C4-2B (cell line): ENCODE results near the gene SMOC2.

ENCODE experiments used
- ZFX ChIP-seq: fragments of 450-650 bp; IDR thresholded peaks from 2 replicates; pipeline ENCODE4 v1.6.1; 2017
- TF ChIP-seq, protein P1 (sequence below): fragments of 450-650 bp; conservative IDR thresholded peaks from 2 replicates; pipeline ENCODE4 v1.5.1; 2017; ENCODE audit warnings: mild to moderate bottlenecking

DNA sequence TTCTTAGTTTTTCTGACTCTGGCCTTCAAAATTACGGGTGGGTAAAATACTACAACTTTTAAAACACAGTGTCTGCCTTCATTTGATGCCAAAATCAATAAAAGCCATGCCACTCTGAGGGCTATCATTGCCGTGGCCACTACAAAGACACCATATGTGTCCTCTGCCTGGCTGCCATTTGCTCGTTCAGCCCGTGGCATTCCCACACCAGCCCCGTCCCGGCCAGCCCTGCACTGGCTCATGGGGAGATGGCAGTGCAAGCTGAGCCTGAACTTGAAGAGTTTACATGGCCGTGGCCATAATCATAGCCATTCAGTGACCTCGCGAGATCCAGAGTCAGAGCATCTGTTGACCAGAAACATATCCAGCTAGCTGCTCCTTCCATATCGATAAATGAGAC lies 79.2 kb downstream of the SMOC2 start:
- TF ChIP-seq, protein P1, sequence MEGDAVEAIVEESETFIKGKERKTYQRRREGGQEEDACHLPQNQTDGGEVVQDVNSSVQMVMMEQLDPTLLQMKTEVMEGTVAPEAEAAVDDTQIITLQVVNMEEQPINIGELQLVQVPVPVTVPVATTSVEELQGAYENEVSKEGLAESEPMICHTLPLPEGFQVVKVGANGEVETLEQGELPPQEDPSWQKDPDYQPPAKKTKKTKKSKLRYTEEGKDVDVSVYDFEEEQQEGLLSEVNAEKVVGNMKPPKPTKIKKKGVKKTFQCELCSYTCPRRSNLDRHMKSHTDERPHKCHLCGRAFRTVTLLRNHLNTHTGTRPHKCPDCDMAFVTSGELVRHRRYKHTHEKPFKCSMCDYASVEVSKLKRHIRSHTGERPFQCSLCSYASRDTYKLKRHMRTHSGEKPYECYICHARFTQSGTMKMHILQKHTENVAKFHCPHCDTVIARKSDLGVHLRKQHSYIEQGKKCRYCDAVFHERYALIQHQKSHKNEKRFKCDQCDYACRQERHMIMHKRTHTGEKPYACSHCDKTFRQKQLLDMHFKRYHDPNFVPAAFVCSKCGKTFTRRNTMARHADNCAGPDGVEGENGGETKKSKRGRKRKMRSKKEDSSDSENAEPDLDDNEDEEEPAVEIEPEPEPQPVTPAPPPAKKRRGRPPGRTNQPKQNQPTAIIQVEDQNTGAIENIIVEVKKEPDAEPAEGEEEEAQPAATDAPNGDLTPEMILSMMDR, result no peak
- no peak for TF ChIP-seq ZFX
